OCI-M1 (cell line): Measurements from ENCODE around the gene NCLN.
"Not testable (repeated sequence)": the region's sequence is repeated elsewhere in the genome, so short reads cannot be mapped to it uniquely, and the experiment has no call there.

ENCODE experiments used
- DNase-seq: peaks from one replicate; lab custom pipeline; 2025; lab: John Stamatoyannopoulos, UW

NCLN gene, protein sequence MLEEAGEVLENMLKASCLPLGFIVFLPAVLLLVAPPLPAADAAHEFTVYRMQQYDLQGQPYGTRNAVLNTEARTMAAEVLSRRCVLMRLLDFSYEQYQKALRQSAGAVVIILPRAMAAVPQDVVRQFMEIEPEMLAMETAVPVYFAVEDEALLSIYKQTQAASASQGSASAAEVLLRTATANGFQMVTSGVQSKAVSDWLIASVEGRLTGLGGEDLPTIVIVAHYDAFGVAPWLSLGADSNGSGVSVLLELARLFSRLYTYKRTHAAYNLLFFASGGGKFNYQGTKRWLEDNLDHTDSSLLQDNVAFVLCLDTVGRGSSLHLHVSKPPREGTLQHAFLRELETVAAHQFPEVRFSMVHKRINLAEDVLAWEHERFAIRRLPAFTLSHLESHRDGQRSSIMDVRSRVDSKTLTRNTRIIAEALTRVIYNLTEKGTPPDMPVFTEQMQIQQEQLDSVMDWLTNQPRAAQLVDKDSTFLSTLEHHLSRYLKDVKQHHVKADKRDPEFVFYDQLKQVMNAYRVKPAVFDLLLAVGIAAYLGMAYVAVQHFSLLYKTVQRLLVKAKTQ

DNA sequence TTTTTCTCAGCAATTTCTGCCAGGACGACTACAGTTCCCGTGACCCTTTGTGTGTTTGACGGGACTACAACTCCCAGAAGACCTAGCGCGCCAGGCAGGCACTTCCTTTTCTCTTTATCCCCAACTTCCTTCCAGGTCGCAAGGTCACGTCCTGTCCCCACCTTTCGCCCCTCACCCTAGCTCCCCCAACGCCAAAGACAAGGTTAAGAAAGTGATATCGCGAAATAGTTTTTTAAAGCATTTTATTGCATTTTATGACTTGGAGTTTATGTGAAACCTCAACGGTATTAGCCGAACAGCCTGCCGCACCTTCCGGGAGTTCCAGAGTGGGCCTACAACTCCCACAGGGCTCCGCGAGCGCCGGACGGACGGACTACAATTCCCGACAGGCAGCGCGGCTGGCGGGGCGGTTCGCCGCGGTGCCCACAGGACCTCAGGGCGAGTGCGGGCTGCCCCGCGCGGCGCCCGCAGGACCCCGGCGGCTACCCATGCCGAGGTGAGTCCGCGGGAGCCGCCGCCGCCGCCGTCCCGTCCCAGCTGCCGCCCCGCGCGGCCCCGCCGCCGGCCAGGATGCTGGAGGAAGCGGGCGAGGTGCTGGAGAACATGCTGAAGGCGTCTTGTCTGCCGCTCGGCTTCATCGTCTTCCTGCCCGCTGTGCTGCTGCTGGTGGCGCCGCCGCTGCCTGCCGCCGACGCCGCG, at the start of gene NCLN:
NCLN (plus strand) TSS at position 470 of the 699 bp plus-strand sequence; CDS start at position 571, 101 bp downstream.
- peak; percentile 93 for DNase-seq

DNA sequence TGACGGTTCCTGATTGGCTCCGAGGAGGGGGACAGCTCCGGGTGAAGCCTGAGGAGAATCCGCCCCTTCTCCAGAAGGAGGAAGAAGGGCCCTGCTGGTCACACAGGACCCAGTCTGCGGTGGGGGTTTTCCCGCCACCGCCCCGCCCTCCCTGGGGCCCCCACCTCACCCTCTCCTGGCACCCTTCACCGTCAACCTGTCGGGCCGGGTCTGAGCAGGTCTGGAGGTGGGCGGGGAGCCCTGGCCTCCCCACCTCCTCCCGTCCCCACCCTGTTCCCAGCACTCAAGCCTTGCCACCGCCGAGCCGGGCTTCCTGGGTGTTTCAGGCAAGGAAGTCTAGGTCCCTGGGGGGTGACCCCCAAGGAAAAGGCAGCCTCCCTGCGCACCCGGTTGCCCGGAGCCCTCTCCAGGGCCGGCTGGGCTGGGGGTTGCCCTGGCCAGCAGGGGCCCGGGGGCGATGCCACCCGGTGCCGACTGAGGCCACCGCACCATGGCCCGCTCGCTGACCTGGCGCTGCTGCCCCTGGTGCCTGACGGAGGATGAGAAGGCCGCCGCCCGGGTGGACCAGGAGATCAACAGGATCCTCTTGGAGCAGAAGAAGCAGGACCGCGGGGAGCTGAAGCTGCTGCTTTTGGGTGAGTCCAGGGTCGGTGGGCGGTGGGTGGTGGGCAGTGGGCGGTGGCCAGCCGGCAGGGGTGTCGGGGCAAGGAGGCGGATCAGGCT, 49.6 kb upstream of the NCLN start, which contains the start of gene GNA15:
GNA15 (plus strand) TSS at position 73 of the 723 bp plus-strand sequence; CDS start at position 491, 418 bp downstream.
- DNase-seq = peak; percentile 72

DNA sequence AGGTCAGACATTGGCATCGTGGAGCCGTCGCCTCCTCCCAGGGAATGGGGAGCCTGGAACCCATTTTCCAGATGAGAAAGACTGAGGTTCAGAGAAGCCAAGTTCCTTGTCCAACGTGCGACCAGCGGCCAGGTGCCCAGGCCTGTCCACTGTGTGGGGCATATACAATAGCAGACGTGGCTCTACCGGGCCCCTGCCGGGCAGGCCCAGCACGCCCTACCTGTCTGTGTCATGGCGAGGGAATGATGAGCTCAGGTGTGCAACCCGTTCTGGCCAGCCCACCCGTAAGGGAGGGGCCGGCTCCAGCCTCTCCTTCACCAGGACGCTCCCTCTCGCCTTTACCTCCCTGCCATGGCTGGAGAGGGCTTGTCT, 49.1 kb upstream of the NCLN start:
- no peak for DNase-seq

DNA sequence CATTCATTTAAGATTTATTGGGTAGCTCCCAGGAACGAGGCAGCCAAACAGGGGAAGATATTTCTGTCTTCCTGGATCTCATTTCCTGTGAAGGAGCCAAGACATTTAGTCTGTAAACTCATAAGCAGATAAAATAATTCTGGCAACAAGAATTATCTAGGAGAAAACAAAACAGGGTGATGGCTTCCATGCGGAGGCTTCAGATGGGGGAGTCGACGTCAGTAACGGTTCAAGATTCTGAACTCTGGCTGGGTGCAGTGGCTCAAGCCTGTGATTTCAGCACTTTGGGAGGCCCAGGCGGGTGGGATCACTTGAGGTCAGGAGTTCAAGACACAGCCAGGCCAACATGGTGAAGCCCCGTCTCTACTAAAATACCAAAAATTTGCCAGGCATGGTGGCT, 48.6 kb upstream of the NCLN start:
- DNase-seq = peak; percentile 6

DNA sequence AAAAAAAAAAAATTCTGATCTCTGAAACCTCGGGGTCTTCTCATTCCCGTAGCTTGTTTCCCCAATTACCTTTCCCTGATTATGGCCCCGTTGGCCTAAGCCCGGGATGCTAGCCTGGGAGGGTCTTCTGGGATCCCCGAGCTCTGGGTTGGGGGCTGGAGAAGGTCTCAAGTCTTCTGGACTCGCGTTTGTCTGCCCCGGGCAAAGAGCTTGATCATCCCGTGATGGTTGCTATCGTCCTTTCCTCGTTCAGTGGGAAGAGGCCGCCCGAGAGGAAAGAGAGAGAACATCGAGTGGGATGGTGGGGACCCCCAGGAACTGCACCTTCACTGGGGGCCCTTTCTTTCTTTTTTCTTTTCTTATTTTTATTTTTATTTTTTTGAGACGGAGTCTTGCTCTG, 47.5 kb upstream of the NCLN start:
- no peak for DNase-seq

DNA sequence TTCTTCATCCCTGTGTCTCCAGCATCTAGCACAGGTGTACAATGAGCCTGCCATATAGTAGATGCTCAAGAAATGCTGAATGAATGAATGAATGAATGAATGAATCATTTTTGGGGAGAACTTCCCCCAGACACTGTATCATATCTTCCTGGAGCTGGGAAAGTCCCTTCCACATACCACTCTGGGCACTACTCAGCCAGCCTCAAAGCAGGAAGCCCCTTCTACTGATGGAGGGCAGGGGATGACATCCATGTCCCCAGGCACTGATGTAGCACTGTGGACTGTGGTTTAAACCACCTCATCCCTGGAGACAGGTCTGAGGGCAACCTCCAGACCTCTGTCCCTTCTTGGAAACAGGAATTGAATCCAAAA, 45.1 kb upstream of the NCLN start:
- no peak for DNase-seq

DNA sequence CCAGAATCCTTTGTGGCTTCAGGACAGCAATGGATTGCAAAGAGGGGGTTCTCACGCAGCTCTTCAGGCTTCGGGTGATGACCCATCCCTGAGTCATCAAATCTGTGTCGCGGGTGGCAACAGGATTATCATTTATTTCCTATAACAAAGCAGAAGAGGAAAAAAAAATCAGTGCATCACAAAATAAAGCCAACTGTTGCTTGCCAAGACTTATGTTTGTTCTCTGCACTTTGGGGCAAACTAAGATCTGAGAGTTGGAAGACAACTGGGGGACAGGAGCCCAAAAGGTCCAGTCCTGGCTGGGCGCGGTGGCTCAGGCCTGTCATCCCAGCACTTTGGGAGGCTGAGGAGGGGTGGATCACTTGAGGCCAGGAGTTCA, 43.4 kb upstream of the NCLN start:
- no peak for DNase-seq

DNA sequence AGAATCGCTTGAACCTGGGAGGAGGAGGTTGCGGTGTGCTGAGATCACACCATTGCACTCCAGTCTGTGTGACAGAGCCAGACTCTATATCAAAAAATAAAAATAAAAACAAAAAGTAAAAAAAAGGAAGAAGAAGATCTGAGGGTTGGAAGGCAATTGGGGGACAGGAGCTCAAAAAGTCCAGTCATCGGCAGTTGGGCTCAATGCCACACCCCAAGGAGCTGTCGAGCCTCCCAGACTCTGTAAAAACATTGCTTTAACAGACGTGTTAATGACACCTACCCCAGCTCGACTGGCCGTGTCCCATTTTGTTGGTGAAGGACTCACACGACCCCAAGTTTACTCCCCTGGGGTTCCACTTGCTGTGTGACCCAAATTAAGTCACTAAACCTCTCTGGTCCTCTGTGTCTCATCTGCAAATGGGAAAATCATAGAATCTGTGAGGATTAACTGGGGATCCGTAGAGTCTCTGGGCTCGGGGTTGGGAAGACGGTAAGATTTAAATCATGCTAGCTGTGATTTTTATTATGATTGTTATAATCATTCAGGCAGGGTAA, 42.9 kb upstream of the NCLN start:
- DNase-seq = no peak

DNA sequence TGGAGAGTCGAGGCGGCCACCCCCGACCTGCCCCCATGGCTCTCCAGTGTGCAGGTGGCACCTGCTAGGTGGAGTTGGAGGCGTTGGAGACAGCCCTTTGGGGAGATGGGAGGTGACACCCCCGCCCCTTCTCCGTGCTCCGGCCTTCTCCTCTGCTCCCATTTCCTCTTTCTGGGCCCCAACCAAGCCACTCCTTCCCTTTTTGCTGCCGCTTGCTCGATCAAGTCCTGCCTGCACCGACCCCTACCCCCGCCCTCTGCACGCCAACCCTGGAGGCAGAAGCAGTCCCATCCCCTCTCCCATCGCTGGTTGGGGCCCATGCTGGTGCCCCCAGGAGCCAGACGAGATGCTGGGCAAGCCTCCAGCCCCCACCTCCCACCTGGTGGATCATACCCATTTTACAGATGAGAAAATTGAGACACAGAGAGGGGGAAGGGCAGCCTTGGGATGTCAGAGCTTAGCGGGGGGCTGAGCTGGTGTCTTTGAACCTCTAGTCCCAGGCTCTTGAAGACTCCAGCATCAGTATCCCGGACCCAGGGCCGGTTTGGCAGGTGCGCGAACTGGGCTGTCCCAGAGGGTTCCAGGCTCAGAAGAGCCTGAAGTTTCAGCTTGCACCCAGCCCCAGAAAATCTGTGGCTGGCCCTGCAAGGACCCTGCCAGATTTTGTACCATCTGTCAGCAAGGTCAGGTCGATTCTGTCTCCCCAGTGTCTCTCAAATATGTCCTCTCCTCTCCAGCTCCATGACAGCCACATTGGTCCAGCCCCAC, 39.6 kb upstream of the NCLN start:
- peak; percentile 54 for DNase-seq

DNA sequence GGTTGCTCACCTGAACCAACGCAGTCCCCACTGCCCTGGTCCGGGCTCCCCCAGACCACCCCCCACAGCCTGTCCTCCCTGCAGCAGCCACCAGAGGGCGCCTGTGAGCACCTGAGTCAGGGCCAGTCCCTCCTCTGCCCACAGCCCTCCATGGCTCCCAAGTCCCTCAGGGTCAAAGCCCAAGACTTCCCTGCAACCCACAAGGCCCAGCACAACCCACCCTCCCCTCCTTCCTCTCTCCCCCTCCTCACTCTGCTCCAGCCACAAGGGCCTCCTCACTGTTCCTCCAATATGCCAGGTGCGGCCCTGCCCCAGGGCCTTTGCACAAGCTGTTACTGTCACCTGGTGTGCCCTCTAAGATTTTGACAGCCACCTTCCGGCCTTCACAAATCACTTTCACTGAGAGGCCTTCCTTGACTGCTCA, 39.0 kb upstream of the NCLN start:
- DNase-seq = peak; percentile 28

DNA sequence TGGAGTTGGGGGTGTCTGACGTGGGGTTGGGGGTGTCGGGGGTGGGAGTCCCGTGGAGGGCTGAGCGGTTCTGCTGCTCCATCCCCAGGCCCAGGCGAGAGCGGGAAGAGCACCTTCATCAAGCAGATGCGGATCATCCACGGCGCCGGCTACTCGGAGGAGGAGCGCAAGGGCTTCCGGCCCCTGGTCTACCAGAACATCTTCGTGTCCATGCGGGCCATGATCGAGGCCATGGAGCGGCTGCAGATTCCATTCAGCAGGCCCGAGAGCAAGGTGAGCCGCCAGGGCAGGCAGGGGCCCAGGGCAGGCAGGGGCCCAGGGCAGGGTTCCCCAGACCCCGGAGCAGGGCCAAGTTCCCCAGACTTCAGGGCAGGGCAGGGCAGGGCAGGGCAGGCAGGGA, 37.2 kb upstream of the NCLN start:
- DNase-seq = no peak

DNA sequence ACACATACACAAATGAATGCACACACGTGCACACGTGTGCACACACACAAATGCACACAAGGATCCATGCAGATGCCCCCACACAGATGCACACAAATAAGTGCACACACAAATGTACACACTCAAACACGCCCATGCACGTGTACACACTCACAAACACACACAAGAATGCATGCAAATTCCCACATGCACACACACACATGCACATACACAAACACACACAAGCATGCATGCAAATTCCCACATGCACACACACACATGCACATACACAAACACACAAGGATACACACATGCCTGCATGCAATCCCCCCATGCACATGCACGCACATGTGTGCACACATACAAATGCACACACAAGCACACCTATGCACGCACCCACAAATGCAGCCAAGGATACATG, 36.6 kb upstream of the NCLN start:
- no peak for DNase-seq

DNA sequence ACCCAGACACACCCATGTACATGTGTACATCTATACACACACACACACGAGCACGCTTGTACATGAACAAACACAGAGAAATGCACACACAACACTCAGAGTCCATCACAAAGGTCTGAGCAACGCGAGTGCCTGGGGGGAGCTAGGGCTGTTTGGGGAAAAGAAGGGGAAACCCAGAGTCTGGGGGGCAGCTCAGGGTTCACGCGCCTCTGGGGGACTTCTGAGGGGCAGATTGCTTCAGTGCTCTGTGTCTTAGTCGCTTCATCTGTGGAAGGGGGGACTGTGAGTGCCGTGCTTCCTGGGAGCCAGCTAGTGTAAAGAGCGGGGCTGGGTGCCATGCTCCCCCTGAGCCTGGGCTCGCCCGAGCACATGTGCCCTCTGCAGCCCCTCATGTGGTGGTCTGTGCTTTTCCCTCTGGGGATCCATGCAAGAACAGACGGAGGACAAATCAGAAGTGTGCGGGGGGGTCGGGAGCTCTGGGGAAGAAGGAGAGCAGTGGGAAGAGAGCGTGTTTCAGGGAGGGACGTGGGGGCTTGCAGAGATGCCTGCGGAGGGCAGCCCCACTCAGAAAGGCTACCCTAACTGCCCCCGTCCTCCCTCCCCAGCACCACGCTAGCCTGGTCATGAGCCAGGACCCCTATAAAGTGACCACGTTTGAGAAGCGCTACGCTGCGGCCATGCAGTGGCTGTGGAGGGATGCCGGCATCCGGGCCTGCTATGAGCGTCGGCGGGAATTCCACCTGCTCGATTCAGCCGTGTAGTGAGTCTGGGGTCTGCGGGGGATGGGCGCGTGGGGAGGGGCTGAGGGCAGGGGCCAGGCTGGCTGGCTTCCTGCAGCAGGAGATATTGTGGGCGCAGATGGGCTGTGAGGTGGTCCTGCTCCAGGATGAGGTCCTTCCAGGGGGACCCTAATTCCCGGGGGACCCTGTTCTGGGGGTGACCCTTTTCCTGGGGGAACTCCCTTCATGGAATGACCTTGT, 35.9 kb upstream of the NCLN start:
- DNase-seq = no peak

DNA sequence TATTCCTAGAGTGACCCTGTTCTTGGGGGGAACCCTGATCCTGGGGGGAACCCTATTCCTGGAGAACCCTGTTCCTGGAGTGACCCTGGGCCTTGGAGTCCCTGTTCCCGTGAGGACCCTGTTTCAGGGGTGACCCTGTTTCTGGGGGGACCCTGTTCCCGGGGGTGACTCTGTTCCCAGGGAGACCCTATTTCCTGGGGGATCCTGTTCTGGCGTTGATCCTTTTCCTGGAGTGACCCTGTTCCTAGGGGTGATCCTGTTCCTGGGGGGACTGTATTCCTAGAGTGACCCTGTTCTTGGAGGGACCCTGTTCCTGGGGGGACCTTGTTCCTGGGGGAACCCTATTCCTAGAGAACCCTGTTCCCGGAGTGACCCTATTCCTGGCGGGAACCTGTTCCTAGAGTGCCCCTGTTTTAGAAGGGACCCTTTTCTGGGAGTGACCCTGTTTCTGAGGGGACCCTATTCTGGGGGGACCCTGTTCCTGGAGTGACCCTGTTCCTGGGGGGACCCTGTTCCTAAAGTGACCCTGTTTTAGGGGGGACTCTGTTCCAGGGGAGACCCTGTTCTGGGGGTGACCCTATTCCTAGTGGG, 34.9 kb upstream of the NCLN start:
- DNase-seq = no peak

DNA sequence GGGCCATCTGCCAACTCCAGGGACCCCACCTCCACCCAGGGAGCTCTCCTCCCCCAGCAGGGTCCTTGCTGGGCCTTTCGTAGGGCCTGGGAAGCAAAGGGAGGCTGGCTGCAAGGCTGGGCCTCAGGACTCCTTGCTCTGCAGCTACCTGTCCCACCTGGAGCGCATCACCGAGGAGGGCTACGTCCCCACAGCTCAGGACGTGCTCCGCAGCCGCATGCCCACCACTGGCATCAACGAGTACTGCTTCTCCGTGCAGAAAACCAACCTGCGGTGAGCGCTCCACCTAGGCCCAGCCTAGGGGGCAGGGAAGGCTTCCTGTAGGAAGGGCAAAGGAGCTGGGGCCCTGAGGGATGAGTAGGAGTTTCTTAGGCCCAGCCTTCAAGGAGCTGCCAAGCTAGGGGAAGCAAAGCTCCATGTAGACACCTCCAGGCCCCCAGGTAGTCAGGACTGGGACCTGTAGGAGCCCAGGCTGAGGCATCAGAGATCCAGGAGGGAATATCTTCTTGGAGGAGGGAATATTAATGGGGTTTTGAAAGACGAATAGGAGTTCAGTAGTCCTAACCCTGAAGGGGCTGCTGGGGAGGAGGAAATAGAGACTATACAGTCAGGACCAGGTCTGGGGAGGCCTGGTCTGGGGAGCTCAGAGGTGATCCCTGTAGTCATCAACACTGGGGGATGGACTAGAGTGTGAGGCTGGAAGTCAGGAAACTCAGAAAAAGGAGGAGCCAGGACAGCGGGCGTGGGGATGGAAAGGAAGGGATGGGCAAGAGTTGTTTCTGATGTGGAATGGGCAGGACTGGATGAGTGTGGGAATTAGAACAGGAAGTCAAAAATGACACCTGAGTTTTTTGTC, 33.9 kb upstream of the NCLN start:
- DNase-seq = no peak

DNA sequence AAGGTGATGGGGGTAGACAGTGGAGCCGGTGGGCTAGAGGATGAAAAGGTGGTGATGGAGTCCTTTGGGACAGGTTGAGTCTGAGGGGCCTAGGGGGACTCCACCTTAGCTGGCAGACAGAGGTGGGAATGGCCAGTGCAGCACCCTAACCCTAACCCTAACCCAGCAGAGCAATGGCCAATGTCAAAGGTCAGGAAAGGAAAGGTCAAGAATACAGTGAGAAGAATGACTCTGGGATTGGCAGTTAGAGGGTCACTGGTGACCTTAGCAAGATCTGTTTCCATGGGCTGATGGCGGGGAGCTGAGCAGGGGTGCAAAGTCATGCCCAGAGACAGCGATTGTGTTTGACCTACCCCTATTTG, 33.3 kb upstream of the NCLN start:
- DNase-seq = no peak

DNA sequence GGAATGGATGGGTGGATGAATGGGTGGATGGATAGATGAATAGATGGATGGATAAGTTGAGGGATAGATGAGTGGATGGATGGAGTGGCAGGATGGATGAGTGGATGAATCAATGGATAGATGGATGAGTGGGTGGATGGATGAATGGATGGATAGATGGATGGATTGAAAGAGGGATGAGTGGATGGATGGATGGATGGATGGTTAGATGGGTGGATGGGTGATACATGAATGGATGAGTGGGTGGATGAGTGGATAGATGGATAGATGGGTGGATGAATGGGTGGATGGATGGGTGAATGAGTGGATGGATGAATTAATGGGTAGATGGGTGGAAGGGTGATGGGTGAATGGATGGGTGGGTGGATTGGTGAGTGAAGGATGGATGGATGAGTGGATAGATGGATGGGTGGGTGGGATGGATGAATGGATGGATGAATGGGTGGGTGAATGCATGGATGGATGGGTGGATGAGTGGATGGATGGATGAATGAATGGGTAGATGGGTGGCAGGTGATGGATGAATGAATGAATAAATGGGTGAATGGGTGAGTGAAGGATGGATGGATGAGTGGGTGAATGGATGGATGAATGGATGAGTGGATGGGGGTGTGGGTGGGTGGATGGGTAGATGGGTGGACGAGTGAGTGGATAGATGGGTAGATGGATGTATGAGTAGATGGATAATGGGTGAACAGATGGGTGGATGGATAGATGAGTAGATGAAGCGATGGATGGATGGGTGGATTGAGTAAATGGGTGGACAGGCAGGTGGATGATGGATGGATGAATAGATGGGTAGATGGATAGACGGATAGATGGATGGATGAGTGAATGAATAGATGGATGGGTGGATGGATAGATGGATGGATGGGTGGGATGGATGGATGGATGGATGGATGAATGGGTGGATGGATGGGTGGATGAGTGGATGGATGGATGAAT, 32.2 kb upstream of the NCLN start:
- DNase-seq = no peak

DNA sequence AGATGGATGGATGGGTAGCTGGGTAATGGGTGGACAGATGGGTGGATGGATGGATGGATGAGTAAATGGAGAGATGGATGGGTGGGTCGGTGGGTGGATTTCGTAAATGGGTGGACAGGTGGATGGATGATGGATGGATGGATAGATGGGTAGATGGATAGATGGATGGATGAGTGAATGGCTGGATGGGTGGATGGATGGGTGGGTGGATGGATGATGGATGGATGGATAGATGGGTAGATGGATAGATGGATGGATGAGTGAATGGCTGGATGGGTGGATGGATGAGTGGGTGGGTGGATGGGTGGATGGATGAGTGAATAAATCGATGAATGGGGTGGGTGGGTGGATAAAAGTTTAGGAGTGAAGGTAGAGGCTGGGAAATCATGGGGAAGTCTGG, 31.3 kb upstream of the NCLN start:
- DNase-seq = not testable (repeated sequence)
